Spinal cord (tissue), 10 donors: ENCODE results near the gene TMCO4. TPM values are rescaled to one million over a fixed set of nuclear protein-coding genes. Genes with fewer than 3 reads are reported as not detected.

Experiments
- DNase-seq, 6 donors: peaks; one replicate each; pipeline versions ENCODE4 v3.0.0 to v3.0.0-alpha.2; 2013 to 2015; ENCODE audit warnings: low spot score in 6 of 6, low read depth in 4 of 6
- H3K27ac ChIP-seq: one replicate; pipeline ENCODE4 v1.5.1; 2013; ENCODE audit warnings: low read depth, low read length, control low read depth
- H3K27me3 ChIP-seq: one replicate; pipeline ENCODE4 v1.6.1; 2013; ENCODE audit warnings: low read length; ENCODE audit not compliant: control insufficient read depth, insufficient read depth
- H3K36me3 ChIP-seq: one replicate; pipeline ENCODE4 v1.6.1; 2013; ENCODE audit warnings: low read length; ENCODE audit not compliant: control insufficient read depth, insufficient read depth
- H3K4me1 ChIP-seq: one replicate; pipeline ENCODE4 v1.6.1; 2013; ENCODE audit warnings: low read length; ENCODE audit not compliant: control insufficient read depth, insufficient read depth
- H3K4me3 ChIP-seq: one replicate; pipeline ENCODE4 v1.5.1; 2013; ENCODE audit warnings: low read depth, low read length, control low read depth
- H3K9me3 ChIP-seq: one replicate; pipeline ENCODE4 v1.6.1; 2013; ENCODE audit warnings: low read length; ENCODE audit not compliant: control insufficient read depth, insufficient read depth
- WGBS: methylation state at CpG from one replicate; pipeline ENCODE4 v1.1.5; 2013; ENCODE audit warnings: missing lambda C conversion rate; ENCODE audit not compliant: insufficient coverage; 5-methylcytosine and 5-hydroxymethylcytosine counted together
- polyA plus RNA-seq, 2 donors: library from polyadenylated mRNA; unstranded; fragments of 120-200 nt; gene quantifications; one replicate each; pipeline ENCODE4 v1.2.1, GENCODE V29; 2013; ENCODE audit not compliant: insufficient read length in 2 of 2
- total RNA-seq, 2 donors: library from RNA; depleted of rRNA in 1 of 2; stranded (reverse); fragments of 120-200 nt in 1 of 2; fragments of >200 nt in 1 of 2; gene quantifications; one replicate each; pipeline versions ENCODE4 v1.2.3 to v1.2.4, GENCODE V29; 2013 to 2014
- donor health status: healthy.

Gene TMCO4
- total and polyA plus RNA-seq, 4 donors, result 2.2 to 6.1 (median 3.2) TPM

DNA sequence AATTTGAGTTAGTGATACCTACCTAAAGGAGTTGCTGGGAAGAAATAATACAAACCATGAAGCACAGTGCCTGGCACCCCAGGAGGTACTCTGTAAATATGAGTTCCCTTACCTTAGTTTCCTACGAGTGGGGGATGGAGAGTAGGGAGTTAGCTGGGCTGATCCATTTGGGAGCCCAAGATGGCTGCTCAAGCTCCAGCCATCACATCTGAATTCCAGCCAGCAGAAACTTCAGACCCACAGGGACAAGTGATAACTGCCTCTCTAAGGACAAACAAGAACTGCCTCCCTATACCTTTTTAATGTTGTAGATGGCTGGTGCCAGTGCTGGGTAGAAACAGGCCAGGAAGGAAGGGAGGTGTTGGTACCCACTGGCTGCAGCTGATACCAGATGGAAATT is 112.3 kb downstream of the TMCO4 start:
- Histone ChIP-seq H3K27me3 (no peaks in the 10 kb centered on the region), H3K4me1 (peaks cover 12% of the 10 kb centered on the region), H3K4me3 (no peak overlapping the region), H3K27ac (no peak overlapping the region), H3K9me3 (peaks cover 3% of the 10 kb centered on the region), H3K36me3 (no peaks in the 10 kb centered on the region)
- no CpG with 5 or more reads among the region's 1 CpG for WGBS
- no peak for DNase-seq

- WGBS, result 61% methylated on average over 6 of the region's 9 CpGs
- DNase-seq, result no peak
- Histone ChIP-seq H3K36me3 (no peaks in the 10 kb centered on the region), H3K4me3 (no peak overlapping the region), H3K9me3 (peaks cover 3% of the 10 kb centered on the region), H3K4me1 (peaks cover 12% of the 10 kb centered on the region), H3K27ac (no peak overlapping the region), H3K27me3 (no peaks in the 10 kb centered on the region)
Measured at GRCh38 chr1:19685994-19686393, 113.7 kb downstream of the TMCO4 start.

DNA sequence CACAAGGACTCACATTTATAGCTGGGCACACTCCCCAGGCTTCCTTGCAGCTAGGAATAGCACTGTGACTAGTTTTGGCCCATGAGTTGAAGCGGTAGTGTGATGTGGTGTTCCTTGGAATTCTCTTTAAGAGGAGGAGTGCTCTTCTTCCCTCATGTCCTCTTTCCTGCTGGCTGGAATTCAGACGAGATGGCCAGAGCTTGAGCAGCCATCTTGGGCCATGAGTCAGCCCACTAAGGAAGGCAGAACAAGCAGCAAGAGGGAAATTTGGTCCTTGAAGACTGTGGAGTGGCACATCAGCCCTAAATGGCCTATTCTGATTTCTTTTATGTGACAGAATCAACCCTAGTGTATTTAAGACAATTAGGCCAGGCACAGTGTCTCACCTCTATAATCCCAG is 115.0 kb downstream of the TMCO4 start:
- no peak for DNase-seq
- no CpG with 5 or more reads among the region's 2 CpGs for WGBS
- Histone ChIP-seq H3K27me3 (no peaks in the 10 kb centered on the region), H3K27ac (no peak overlapping the region), H3K9me3 (peaks cover 3% of the 10 kb centered on the region), H3K36me3 (no peaks in the 10 kb centered on the region), H3K4me1 (peaks cover 15% of the 10 kb centered on the region), H3K4me3 (no peak overlapping the region)

- no peak for DNase-seq
- Histone ChIP-seq H3K9me3 (peaks cover 3% of the 10 kb centered on the region), H3K27ac (no peak overlapping the region), H3K27me3 (no peaks in the 10 kb centered on the region), H3K4me1 (peaks cover 7% of the 10 kb centered on the region), H3K4me3 (no peak overlapping the region), H3K36me3 (no peaks in the 10 kb centered on the region)
- 86% methylated on average over 5 of the region's 8 CpGs for WGBS
Measured at GRCh38 chr1:19683351-19683750, 116.4 kb downstream of the TMCO4 start.

GRCh38 chr1:19682901-19683300 is 116.8 kb downstream of the TMCO4 start:
- Histone ChIP-seq H3K27me3 (no peaks in the 10 kb centered on the region), H3K36me3 (no peaks in the 10 kb centered on the region), H3K27ac (no peak overlapping the region), H3K4me3 (no peak overlapping the region), H3K9me3 (peaks cover 3% of the 10 kb centered on the region), H3K4me1 (peaks cover 7% of the 10 kb centered on the region)
- DNase-seq, result no peak
- WGBS, result 55% methylated on average over 7 of the region's 7 CpGs

GRCh38 chr1:19682257-19682656 is 117.5 kb downstream of the TMCO4 start:
- no peak overlapping the region for H3K4me3 ChIP-seq
- no peaks in the 10 kb centered on the region for H3K36me3 ChIP-seq
- DNase-seq, result peak in 1 of 6 donors; percentile 89
- no peak overlapping the region for H3K27ac ChIP-seq
- H3K27me3 ChIP-seq, result no peaks in the 10 kb centered on the region
- H3K4me1 ChIP-seq, result peaks cover 7% of the 10 kb centered on the region
- 64% methylated on average over 3 of the region's 3 CpGs for WGBS
- H3K9me3 ChIP-seq, result peaks cover 1% of the 10 kb centered on the region

- DNase-seq, result no peak
- H3K9me3 ChIP-seq, result no peaks in the 10 kb centered on the region
- WGBS, result 58% methylated on average over 5 of the region's 7 CpGs
- no peaks in the 10 kb centered on the region for H3K36me3 ChIP-seq
- no peak overlapping the region for H3K27ac ChIP-seq
- H3K4me1 ChIP-seq, result peaks cover 11% of the 10 kb centered on the region
- no peak overlapping the region for H3K4me3 ChIP-seq
- H3K27me3 ChIP-seq, result no peaks in the 10 kb centered on the region
Measured at GRCh38 chr1:19680644-19681043, 119.1 kb downstream of the TMCO4 start.

- Histone ChIP-seq H3K27me3 (no peaks in the 10 kb centered on the region), H3K27ac (no peak overlapping the region), H3K4me1 (peaks cover 11% of the 10 kb centered on the region), H3K4me3 (no peak overlapping the region), H3K36me3 (no peaks in the 10 kb centered on the region), H3K9me3 (no peaks in the 10 kb centered on the region)
- 71% methylated on average over 4 of the region's 4 CpGs for WGBS
- no peak for DNase-seq
Measured at GRCh38 chr1:19679691-19680090, 120.0 kb downstream of the TMCO4 start.

- no peak overlapping the region for H3K4me3 ChIP-seq
- H3K9me3 ChIP-seq, result no peaks in the 10 kb centered on the region
- H3K36me3 ChIP-seq, result no peaks in the 10 kb centered on the region
- DNase-seq, result no peak
- H3K27ac ChIP-seq, result no peak overlapping the region
- H3K27me3 ChIP-seq, result no peaks in the 10 kb centered on the region
- H3K4me1 ChIP-seq, result peaks cover 11% of the 10 kb centered on the region
- 90% methylated on average over 34 of the region's 34 CpGs for WGBS
Measured at GRCh38 chr1:19678931-19679453, 120.7 kb downstream of the TMCO4 start.

DNA sequence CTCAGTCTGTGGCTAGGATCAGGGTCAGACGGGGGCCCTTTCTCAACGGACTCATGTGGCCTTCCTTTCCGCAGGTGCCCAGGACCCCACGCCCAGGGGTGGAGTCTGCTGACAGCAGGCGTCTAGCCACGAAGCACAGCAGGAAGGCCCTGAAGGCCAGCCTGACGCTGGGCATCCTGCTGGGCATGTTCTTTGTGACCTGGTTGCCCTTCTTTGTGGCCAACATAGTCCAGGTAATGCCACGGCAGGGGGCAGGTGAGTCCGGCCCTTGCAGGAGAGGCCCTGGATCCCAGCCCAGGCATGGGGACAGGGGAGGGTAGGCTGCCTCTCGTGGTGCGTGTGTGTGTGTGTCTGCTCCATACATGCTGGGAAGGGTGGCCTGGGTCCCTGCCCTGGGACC is 121.2 kb downstream of the TMCO4 start:
- no peaks in the 10 kb centered on the region for H3K36me3 ChIP-seq
- DNase-seq, result no peak
- peaks cover 11% of the 10 kb centered on the region for H3K4me1 ChIP-seq
- WGBS, result 80% methylated on average over 9 of the region's 11 CpGs
- H3K9me3 ChIP-seq, result no peaks in the 10 kb centered on the region
- no peak overlapping the region for H3K27ac ChIP-seq
- H3K4me3 ChIP-seq, result no peak overlapping the region
- H3K27me3 ChIP-seq, result no peaks in the 10 kb centered on the region
